Lower leg skin (tissue), 3 donors: Measurements from ENCODE around the gene SOX5.

ENCODE experiments used
- POLR2A ChIP-seq, 2 donors: fragments of 450-650 bp; IDR thresholded peaks; one replicate each; pipeline ENCODE4 v1.6.1; 2016 to 2017; ENCODE audit warnings: antibody characterized with exemption in 2 of 2, mild to moderate bottlenecking in 1 of 2, moderate library complexity in 1 of 2
- TF ChIP-seq, protein P1 (sequence below), 3 donors: fragments of 450-650 bp; IDR thresholded peaks; one replicate each; pipeline ENCODE4 v1.5.1; 2016; ENCODE audit warnings: antibody characterized with exemption in 3 of 3, mild to moderate bottlenecking in 3 of 3, moderate library complexity in 2 of 3

- TF ChIP-seq, protein P1, sequence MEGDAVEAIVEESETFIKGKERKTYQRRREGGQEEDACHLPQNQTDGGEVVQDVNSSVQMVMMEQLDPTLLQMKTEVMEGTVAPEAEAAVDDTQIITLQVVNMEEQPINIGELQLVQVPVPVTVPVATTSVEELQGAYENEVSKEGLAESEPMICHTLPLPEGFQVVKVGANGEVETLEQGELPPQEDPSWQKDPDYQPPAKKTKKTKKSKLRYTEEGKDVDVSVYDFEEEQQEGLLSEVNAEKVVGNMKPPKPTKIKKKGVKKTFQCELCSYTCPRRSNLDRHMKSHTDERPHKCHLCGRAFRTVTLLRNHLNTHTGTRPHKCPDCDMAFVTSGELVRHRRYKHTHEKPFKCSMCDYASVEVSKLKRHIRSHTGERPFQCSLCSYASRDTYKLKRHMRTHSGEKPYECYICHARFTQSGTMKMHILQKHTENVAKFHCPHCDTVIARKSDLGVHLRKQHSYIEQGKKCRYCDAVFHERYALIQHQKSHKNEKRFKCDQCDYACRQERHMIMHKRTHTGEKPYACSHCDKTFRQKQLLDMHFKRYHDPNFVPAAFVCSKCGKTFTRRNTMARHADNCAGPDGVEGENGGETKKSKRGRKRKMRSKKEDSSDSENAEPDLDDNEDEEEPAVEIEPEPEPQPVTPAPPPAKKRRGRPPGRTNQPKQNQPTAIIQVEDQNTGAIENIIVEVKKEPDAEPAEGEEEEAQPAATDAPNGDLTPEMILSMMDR (IDR thresholded peaks at IDR 0.05): no peak
- TF ChIP-seq POLR2A (IDR thresholded peaks at IDR 0.05): no peak
Observed at GRCh38 chr12:23600919-23601318, 348.6 kb downstream of the SOX5 start.
